AG20443 (cell line): Measurements from ENCODE around the gene NUDT17.
A peak's percentile ranks its signal among the peaks of the same experiment; 100 is the strongest.
"Not testable (repeated sequence)": the region's sequence is repeated elsewhere in the genome, so short reads cannot be mapped to it uniquely, and the experiment has no call there.

Experiments used
- DNase-seq: peaks from one replicate; pipeline ENCODE4 v3.0.0; 2012; ENCODE audit warnings: low spot score, mixed read lengths

Gene NUDT17

GRCh38 chr1:145845514-145846161 is at the start of gene NUDT17:
TSS of gene NUDT17 (plus strand) at chr1:145845630. CDS start at chr1:145845641, 11 bp downstream.
- peak; percentile 94 for DNase-seq

- DNase-seq: no peak
Observed at GRCh38 chr1:145796753-145797152, 48.7 kb upstream of the NUDT17 start.

GRCh38 chr1:145799806-145800205 is 45.6 kb upstream of the NUDT17 start:
- no peak for DNase-seq

GRCh38 chr1:145804235-145805045 is 41.0 kb upstream of the NUDT17 start:
- DNase-seq: no peak

GRCh38 chr1:145805057-145805456 is 40.4 kb upstream of the NUDT17 start:
- DNase-seq: peak; percentile 15

GRCh38 chr1:145806408-145806807 is 39.0 kb upstream of the NUDT17 start:
- DNase-seq: no peak

- DNase-seq: no peak
Observed at GRCh38 chr1:145806844-145807243, 38.6 kb upstream of the NUDT17 start.

- DNase-seq: not testable (repeated sequence)
Observed at GRCh38 chr1:145812977-145813810, 32.2 kb upstream of the NUDT17 start.

GRCh38 chr1:145818095-145818494 is 27.3 kb upstream of the NUDT17 start:
- not testable (repeated sequence) for DNase-seq

- not testable (repeated sequence) for DNase-seq
Observed at GRCh38 chr1:145822779-145823331, 22.6 kb upstream of the NUDT17 start.

- peak; percentile 95 for DNase-seq
Observed at GRCh38 chr1:145823565-145824498, 21.6 kb upstream of the NUDT17 start, which contains the start of the genes POLR3C and RNF115. TSS of gene POLR3C (plus strand) at chr1:145824200. CDS start at chr1:145825777, 1,577 bp downstream. TSS of gene RNF115 (minus strand) at chr1:145824095. CDS start at chr1:145823873, 222 bp downstream.

- no peak for DNase-seq
Observed at GRCh38 chr1:145824499-145824842, 21.0 kb upstream of the NUDT17 start.

GRCh38 chr1:145826030-145826429 is 19.4 kb upstream of the NUDT17 start:
- no peak for DNase-seq

- no peak for DNase-seq
Observed at GRCh38 chr1:145827966-145828365, 17.5 kb upstream of the NUDT17 start.

- no peak for DNase-seq
Observed at GRCh38 chr1:145828367-145829026, 16.9 kb upstream of the NUDT17 start.

- not testable (repeated sequence) for DNase-seq
Observed at GRCh38 chr1:145830810-145831209, 14.6 kb upstream of the NUDT17 start.

- no peak for DNase-seq
Observed at GRCh38 chr1:145837656-145838055, 7.8 kb upstream of the NUDT17 start.

GRCh38 chr1:145843031-145843430 is 2.4 kb upstream of the NUDT17 start:
- DNase-seq: no peak

- DNase-seq: no peak
Observed at GRCh38 chr1:145845144-145845513, 301 bp upstream of the NUDT17 start.

GRCh38 chr1:145846201-145846612 is 777 bp downstream of the NUDT17 start:
- DNase-seq: peak; percentile 68
